Right cardiac atrium (tissue), 5 donors: ENCODE results near the gene OR9G1. TPM values are rescaled to one million over a fixed set of nuclear protein-coding genes. Genes with fewer than 3 reads are reported as not detected.

Source experiments
- ATAC-seq, 2 donors: fragments of 200-7000 bp; cut with Tn5 transposase; one replicate each; pipeline versions ENCODE4 v1.8.0 to v1.9.1; 2020; ENCODE audit warnings: moderate library complexity in 2 of 2, mild to moderate bottlenecking in 1 of 2
- DNase-seq, 3 donors: peaks; one replicate each; pipeline ENCODE4 v3.0.0-alpha.2; 2020
- H3K27ac ChIP-seq: one replicate; pipeline ENCODE4 v1.5.1; 2013; ENCODE audit warnings: mild to moderate bottlenecking, low read length, control low read depth, moderate library complexity
- H3K27me3 ChIP-seq: one replicate; pipeline ENCODE4 v1.6.1; 2013; ENCODE audit not compliant: control insufficient read depth, insufficient read depth
- H3K4me1 ChIP-seq: one replicate; pipeline ENCODE4 v1.6.1; 2013; ENCODE audit warnings: low read length; ENCODE audit not compliant: control insufficient read depth, insufficient read depth
- H3K4me3 ChIP-seq: one replicate; pipeline ENCODE4 v1.5.1; 2013; ENCODE audit warnings: low read length, control low read depth
- H3K9me3 ChIP-seq: one replicate; pipeline ENCODE4 v1.6.1; 2013; ENCODE audit warnings: low read length; ENCODE audit not compliant: control insufficient read depth
- WGBS: extraction: QIAGEN DNeasy Blood & Tissue Kit; methylation state at CpG from one replicate; pipeline ENCODE4 v1.1.7; 2013; 5-methylcytosine and 5-hydroxymethylcytosine counted together
- intact Hi-C, 4 donors: fragments of 100-400 bp; cut with DNase I; formaldehyde crosslinking; loops; one replicate each; pipeline versions ENCODE4 v1.11.0 to v1.14.0; 2022 to 2023
- microRNA-seq, 2 donors: library from miRNA; unstranded; fragments of <30 nt; microRNA quantifications; one replicate each; pipeline ENCODE4 v1.2.0, GENCODE V29; 2020 to 2021
- polyA plus RNA-seq: library from polyadenylated mRNA; stranded (reverse); fragments of 200-250 nt; gene quantifications from one replicate; pipeline ENCODE4 v1.2.3, GENCODE V29; 2013
- total RNA-seq, 4 donors: library from RNA; stranded (reverse); fragmentation: NEBNext Ultra II Directional; extraction: Animal tissue kit (Norgen Biotek cat#: 25700); gene quantifications; one replicate each; pipeline ENCODE4 v1.2.1, GENCODE V29; 2021
- donor health status: healthy with polysubstance abuse.
- donor health status: DM: no; HTN: yes; CAD: no.
- donor health status: DM: no; HTN: no; CAD: no.
- donor health status: DM: no; HTN: yes; CAD: no; lungs with severe emphysema.
- donor health status: DM: yes; HTN: yes; CAD: no.

OR9G1 gene
- total and polyA plus RNA-seq, 5 donors, result not detected

GRCh38 chr11:56706486-56706885 is 7.6 kb downstream of the OR9G1 start:
- Histone ChIP-seq H3K27ac (no peak overlapping the region), H3K4me3 (no peak overlapping the region), H3K27me3 (no peaks in the 10 kb centered on the region), H3K9me3 (no peaks in the 10 kb centered on the region), H3K4me1 (no peaks in the 10 kb centered on the region)
- DNase-seq (no peak), ATAC-seq (no peak)
- 84% methylated on average over 2 of the region's 2 CpGs for WGBS
- intact Hi-C loops, result no loop called here

- DNase-seq (no peak), ATAC-seq (no peak)
- Histone ChIP-seq H3K4me3 (no peak overlapping the region), H3K4me1 (no peaks in the 10 kb centered on the region), H3K27me3 (no peaks in the 10 kb centered on the region), H3K27ac (no peak overlapping the region), H3K9me3 (no peaks in the 10 kb centered on the region)
- intact Hi-C loops, result no loop called here
- WGBS, result 66% methylated on average over 2 of the region's 2 CpGs
Measured at GRCh38 chr11:56714206-56714605, 15.3 kb downstream of the OR9G1 start.

GRCh38 chr11:56716379-56716854 is 17.5 kb downstream of the OR9G1 start:
- Histone ChIP-seq H3K27ac (no peak overlapping the region), H3K9me3 (no peaks in the 10 kb centered on the region), H3K27me3 (no peaks in the 10 kb centered on the region), H3K4me1 (no peaks in the 10 kb centered on the region), H3K4me3 (no peak overlapping the region)
- intact Hi-C loops, result no loop called here
- 78% methylated on average over 6 of the region's 6 CpGs for WGBS
- DNase-seq (no peak), ATAC-seq (no peak)

GRCh38 chr11:56720513-56720912 is 21.6 kb downstream of the OR9G1 start:
- 68% methylated on average over 4 of the region's 4 CpGs for WGBS
- Histone ChIP-seq H3K27ac (no peak overlapping the region), H3K4me1 (no peaks in the 10 kb centered on the region), H3K4me3 (no peak overlapping the region), H3K9me3 (no peaks in the 10 kb centered on the region), H3K27me3 (no peaks in the 10 kb centered on the region)
- intact Hi-C loops, result no loop called here
- DNase-seq (no peak), ATAC-seq (no peak)

- no peaks in the 10 kb centered on the region for H3K27me3 ChIP-seq
- no peak overlapping the region for H3K4me3 ChIP-seq
- no peaks in the 10 kb centered on the region for H3K9me3 ChIP-seq
- intact Hi-C loops, result no loop called here
- no peaks in the 10 kb centered on the region for H3K4me1 ChIP-seq
- no peak for DNase-seq
- no peak overlapping the region for H3K27ac ChIP-seq
- WGBS, result 74% methylated on average over 3 of the region's 3 CpGs
- no peak for ATAC-seq
Measured at GRCh38 chr11:56740107-56740506, 41.2 kb downstream of the OR9G1 start.

GRCh38 chr11:56740886-56741285 is 42.0 kb downstream of the OR9G1 start:
- ATAC-seq, result no peak
- intact Hi-C loops, result no loop called here
- 62% methylated on average over 4 of the region's 4 CpGs for WGBS

GRCh38 chr11:56748597-56748996 is 49.7 kb downstream of the OR9G1 start, which contains the start of gene OR9G4:
TSS of gene OR9G4 (minus strand) at chr11:56748697. CDS start at chr11:56743766, 4,931 bp downstream.
- Histone ChIP-seq H3K4me1 (no peaks in the 10 kb centered on the region), H3K27me3 (no peaks in the 10 kb centered on the region), H3K27ac (no peak within 1 kb of the TSS), H3K9me3 (no peaks in the 10 kb centered on the region), H3K4me3 (no peak within 1 kb of the TSS)
- 54% methylated on average over 1 of the region's 1 CpG for WGBS
- no peak for ATAC-seq
- DNase-seq, result no peak
- intact Hi-C loops, result no loop called here

More at GRCh38 chr11:56740886-56741285, 42.0 kb downstream of the OR9G1 start:
- Histone ChIP-seq H3K27ac (no peak overlapping the region), H3K9me3 (no peaks in the 10 kb centered on the region), H3K4me1 (no peaks in the 10 kb centered on the region), H3K4me3 (no peak overlapping the region), H3K27me3 (no peaks in the 10 kb centered on the region)
- DNase-seq, result no peak

GRCh38 chr11:56750190-56750589 is 51.3 kb downstream of the OR9G1 start:
- WGBS, result 90% methylated on average over 5 of the region's 5 CpGs
- Histone ChIP-seq H3K9me3 (no peaks in the 10 kb centered on the region), H3K27ac (no peak overlapping the region), H3K4me1 (no peaks in the 10 kb centered on the region), H3K27me3 (no peaks in the 10 kb centered on the region), H3K4me3 (no peak overlapping the region)
- no peak for DNase-seq
- ATAC-seq, result no peak
- intact Hi-C loops, result no loop called here

GRCh38 chr11:56751480-56751879 is 52.6 kb downstream of the OR9G1 start:
- no peak overlapping the region for H3K4me3 ChIP-seq
- no peaks in the 10 kb centered on the region for H3K9me3 ChIP-seq
- intact Hi-C loops, result no loop called here
- H3K4me1 ChIP-seq, result no peaks in the 10 kb centered on the region
- no peak overlapping the region for H3K27ac ChIP-seq
- 82% methylated on average over 5 of the region's 5 CpGs for WGBS
- H3K27me3 ChIP-seq, result no peaks in the 10 kb centered on the region
- DNase-seq (no peak), ATAC-seq (no peak)

Small RNAs within 50 kb of the gene (microRNA-seq; reads per million reads assigned to microRNA genes)
- 0 reads per million in 2 donors for gene MIR6128

Other genes starting within 250 kb of the OR9G1 start
- not detected for gene OR5M3, start 225.7 kb upstream of the OR9G1 start, total RNA-seq
- not detected for gene OR5M3, start 225.7 kb upstream of the OR9G1 start, polyA plus RNA-seq
- not detected for gene OR5M8, start 207.7 kb upstream of the OR9G1 start, total RNA-seq
- gene OR5M8, start 207.7 kb upstream of the OR9G1 start, polyA plus RNA-seq, result not detected
- gene OR5M11, start 155.8 kb upstream of the OR9G1 start, total RNA-seq, result not detected
- gene OR5M11, start 155.8 kb upstream of the OR9G1 start, polyA plus RNA-seq, result not detected
- gene OR5M10, start 121.4 kb upstream of the OR9G1 start, total RNA-seq, result not detected
- gene OR5M10, start 121.4 kb upstream of the OR9G1 start, polyA plus RNA-seq, result not detected
- not detected for gene OR5M1, start 84.2 kb upstream of the OR9G1 start, total RNA-seq
- not detected for gene OR5M1, start 84.2 kb upstream of the OR9G1 start, polyA plus RNA-seq
- gene OR5AP2, start 56.7 kb upstream of the OR9G1 start, total RNA-seq, result not detected
- gene OR5AP2, start 56.7 kb upstream of the OR9G1 start, polyA plus RNA-seq, result not detected
- gene OR5AR1, start 35.4 kb upstream of the OR9G1 start, total RNA-seq, result not detected
- gene OR5AR1, start 35.4 kb upstream of the OR9G1 start, polyA plus RNA-seq, result not detected
- not detected for gene OR9G4, start 49.6 kb downstream of the OR9G1 start, total RNA-seq
- not detected for gene OR9G4, start 49.6 kb downstream of the OR9G1 start, polyA plus RNA-seq